Suprapubic skin (tissue), 4 donors: Measurements from ENCODE around the gene KLHL30. TPM values are rescaled to one million over a fixed set of nuclear protein-coding genes. Genes with fewer than 3 reads are reported as not detected.

Experiments used
- DNase-seq, 2 donors: peaks; one replicate each; pipeline ENCODE4 v3.0.0-alpha.2; 2019; ENCODE audit warnings: low spot score in 2 of 2
- H3K27ac ChIP-seq: fragments of 200-600 bp; sonication (generic); one replicate; pipeline ENCODE4 v1.5.1; 2019
- H3K27me3 ChIP-seq: fragments of 200-600 bp; sonication (generic); one replicate; pipeline ENCODE4 v1.5.1; 2019
- H3K36me3 ChIP-seq: fragments of 200-600 bp; sonication (generic); one replicate; pipeline ENCODE4 v1.5.1; 2019
- H3K4me1 ChIP-seq: fragments of 200-600 bp; sonication (generic); one replicate; pipeline ENCODE4 v1.5.1; 2019
- H3K4me3 ChIP-seq: fragments of 200-600 bp; sonication (generic); one replicate; pipeline ENCODE4 v1.5.1; 2019; ENCODE audit warnings: mild to moderate bottlenecking
- H3K9me3 ChIP-seq: fragments of 200-600 bp; sonication (generic); one replicate; pipeline ENCODE4 v1.5.1; 2019
- EP300 ChIP-seq: sonication (generic); formaldehyde crosslinking; IDR thresholded peaks from one replicate; pipeline ENCODE4 v1.6.1; 2017; ENCODE audit warnings: antibody characterized with exemption
- POLR2A ChIP-seq, 2 donors: fragments of 450-650 bp; IDR thresholded peaks; one replicate each; pipeline ENCODE4 v1.6.1; 2017; ENCODE audit warnings: antibody characterized with exemption in 2 of 2, mild to moderate bottlenecking in 2 of 2, moderate library complexity in 2 of 2
- POLR2AphosphoS5 ChIP-seq, 3 donors: sonication (generic); formaldehyde crosslinking; IDR thresholded peaks; one replicate each; pipeline ENCODE4 v1.6.1; 2017; ENCODE audit warnings: antibody characterized with exemption in 3 of 3
- WGBS: methylation state at CpG from one replicate; pipeline ENCODE4 v1.1.5; 2018; 5-methylcytosine and 5-hydroxymethylcytosine counted together
- total RNA-seq, 4 donors: library from RNA; depleted of rRNA; stranded (reverse); fragments of >200 nt; gene quantifications; one replicate each; pipeline ENCODE4 v1.1.0, GENCODE V29; 2016
- TF ChIP-seq, protein P1 (sequence below), 2 donors: fragments of 200-600 bp in 1 of 2; fragments of 450-650 bp in 1 of 2; sonication (generic) in 1 of 2; IDR thresholded peaks; one replicate each; pipeline ENCODE4 v1.5.1; 2016 to 2019; ENCODE audit warnings: antibody characterized with exemption in 2 of 2, mild to moderate bottlenecking in 1 of 2, moderate library complexity in 1 of 2

Gene KLHL30
- total RNA-seq, 4 donors from 2014 or later, result 0.13 to 0.23 TPM; not detected in 2

DNA sequence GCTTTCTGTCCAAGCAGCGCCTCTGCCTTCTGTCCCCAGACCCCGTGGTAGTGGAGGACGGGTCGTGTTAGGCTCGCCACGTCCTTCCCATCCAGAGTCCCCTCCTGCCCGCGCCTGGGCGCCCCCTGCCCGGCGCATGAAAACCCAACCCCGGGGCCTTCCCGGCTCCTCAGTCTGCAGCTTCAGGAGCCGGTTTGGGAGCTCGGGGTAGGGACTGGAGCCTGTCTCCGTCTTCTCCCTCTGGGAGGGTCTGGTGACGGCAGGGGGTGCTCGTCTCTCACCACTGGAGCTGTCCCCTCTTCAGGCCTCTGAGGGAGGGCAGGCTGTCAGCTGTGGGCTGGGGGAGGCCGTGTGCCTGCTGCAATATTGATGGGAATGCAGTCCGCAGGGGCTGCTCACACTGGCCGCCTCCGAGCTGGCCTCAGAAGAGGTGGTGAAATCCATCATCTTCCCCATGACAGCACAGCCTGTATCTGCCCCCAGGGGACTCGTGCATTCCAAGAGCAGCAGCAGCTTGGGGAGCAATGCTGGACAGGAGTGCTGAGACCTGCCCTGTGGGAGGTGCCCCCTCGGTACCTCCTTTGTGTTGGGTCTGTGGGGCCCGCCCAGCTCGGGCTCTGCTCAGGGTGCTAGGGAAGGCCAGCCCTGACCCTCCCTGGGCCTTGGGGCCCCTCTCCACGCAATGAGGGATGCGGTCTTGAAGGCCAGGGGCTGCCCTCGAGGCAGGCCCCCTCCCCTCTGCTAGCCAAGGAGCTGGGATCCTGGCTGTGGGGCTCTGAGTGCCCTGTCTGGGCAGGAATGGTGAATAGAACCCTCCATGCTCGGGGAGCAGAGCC lies 17.8 kb upstream of the KLHL30 start:
- Histone ChIP-seq H3K9me3 (no peaks in the 10 kb centered on the region), H3K27me3 (peaks cover 39% of the 10 kb centered on the region), H3K36me3 (no peaks in the 10 kb centered on the region), H3K27ac (no peak overlapping the region), H3K4me3 (no peak overlapping the region), H3K4me1 (no peaks in the 10 kb centered on the region)
- WGBS, result 14% methylated on average over 12 of the region's 30 CpGs
- no peak for TF ChIP-seq POLR2A (IDR thresholded peaks at IDR 0.05)
- no peak for TF ChIP-seq POLR2AphosphoS5 (IDR thresholded peaks at IDR 0.05)
- TF ChIP-seq EP300, result no peak
- TF ChIP-seq, protein P1, sequence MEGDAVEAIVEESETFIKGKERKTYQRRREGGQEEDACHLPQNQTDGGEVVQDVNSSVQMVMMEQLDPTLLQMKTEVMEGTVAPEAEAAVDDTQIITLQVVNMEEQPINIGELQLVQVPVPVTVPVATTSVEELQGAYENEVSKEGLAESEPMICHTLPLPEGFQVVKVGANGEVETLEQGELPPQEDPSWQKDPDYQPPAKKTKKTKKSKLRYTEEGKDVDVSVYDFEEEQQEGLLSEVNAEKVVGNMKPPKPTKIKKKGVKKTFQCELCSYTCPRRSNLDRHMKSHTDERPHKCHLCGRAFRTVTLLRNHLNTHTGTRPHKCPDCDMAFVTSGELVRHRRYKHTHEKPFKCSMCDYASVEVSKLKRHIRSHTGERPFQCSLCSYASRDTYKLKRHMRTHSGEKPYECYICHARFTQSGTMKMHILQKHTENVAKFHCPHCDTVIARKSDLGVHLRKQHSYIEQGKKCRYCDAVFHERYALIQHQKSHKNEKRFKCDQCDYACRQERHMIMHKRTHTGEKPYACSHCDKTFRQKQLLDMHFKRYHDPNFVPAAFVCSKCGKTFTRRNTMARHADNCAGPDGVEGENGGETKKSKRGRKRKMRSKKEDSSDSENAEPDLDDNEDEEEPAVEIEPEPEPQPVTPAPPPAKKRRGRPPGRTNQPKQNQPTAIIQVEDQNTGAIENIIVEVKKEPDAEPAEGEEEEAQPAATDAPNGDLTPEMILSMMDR (IDR thresholded peaks at IDR 0.05), result no peak
- DNase-seq, result no peak

DNA sequence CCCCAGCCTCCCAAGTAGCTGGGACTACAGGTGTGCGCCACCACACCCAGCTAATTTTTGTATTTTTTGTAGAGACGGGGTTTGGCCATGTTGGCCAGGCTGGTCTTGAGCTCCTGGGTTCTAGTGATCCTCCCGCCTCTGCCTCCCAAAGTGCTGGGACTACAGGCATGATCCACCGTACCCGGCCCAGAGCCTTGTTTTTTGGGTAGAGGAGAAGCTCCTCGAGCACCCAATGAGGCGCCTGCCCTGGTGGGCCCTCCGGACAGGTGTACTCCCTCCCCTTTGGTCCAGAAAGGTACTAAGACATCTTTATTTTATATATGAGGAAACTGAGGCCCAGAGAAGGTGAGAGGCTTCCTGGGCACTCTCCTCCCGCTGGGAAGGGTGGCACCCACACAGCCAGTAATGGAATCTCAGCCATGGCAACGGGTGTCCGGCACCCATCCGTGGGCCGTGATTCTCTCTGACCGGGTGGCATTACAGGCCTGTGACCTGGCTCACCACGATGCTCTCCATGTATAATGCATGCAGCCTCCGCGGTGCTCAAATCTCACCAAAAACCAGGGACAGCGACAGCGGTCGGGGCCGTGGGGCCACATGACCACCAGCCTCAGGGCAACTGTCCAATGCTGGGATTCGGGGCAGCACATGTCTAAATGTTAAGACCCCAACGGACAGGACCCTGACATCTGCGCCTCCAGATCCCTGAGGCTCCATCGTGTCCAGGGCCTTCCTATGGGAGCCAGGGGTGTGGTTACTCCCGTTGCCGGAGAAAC lies 16.8 kb upstream of the KLHL30 start:
- TF ChIP-seq EP300 (no peak), POLR2A (IDR thresholded peaks at IDR 0.05) (no peak), POLR2AphosphoS5 (IDR thresholded peaks at IDR 0.05) (no peak)
- TF ChIP-seq, protein P1 (IDR thresholded peaks at IDR 0.05), result no peak
- Histone ChIP-seq H3K9me3 (no peaks in the 10 kb centered on the region), H3K36me3 (no peaks in the 10 kb centered on the region), H3K4me3 (no peak overlapping the region), H3K27ac (no peak overlapping the region), H3K27me3 (peaks cover 35% of the 10 kb centered on the region), H3K4me1 (no peaks in the 10 kb centered on the region)
- WGBS, result 100% methylated on average over 4 of the region's 27 CpGs
- no peak for DNase-seq

DNA sequence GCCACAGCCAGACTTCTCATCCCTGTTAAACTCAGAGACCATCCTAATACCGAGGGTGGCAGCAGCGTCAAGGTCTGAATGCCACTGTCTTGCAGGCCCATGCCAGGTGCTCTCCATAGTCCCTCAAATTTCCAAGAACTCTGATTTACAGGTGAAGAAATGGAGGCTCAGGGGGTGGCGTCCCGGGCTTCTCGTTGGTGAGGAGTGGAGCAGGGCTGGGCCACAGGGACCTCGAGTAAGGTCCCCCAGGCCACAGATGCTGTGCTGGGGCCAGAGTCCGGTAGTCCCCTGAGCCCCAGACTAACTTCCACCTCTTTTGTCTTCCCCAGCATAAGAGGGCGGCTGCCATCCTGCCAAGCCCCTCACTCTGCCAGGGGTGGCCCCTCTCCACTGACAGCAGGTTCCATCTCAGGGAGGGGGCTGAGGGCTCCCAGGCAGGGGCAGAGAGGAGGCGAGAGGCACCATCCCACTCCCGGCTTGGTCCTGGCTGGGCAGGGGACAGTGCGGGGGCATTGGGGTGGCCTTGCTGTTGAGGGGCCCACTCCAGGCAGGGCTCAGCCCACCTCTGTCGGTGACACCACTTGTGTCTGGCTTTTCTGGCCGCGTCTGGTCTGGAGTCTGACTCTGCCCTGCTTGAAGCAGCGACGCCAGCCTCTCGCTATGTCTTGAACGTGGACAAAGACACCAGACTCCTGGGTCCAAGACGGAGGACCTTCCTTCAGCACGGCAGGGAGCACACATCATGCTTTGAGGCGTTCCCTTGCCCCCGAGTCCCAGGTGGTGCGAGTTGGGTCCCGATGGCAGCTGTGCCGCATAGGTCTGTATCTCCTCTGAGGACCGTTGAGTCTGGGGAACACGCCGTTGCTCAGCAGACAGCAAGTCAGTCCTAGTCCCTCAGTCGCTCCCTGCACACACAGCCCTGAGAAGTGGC lies 15.9 kb upstream of the KLHL30 start:
- Histone ChIP-seq H3K4me3 (no peak overlapping the region), H3K36me3 (no peaks in the 10 kb centered on the region), H3K27me3 (peaks cover 27% of the 10 kb centered on the region), H3K4me1 (peaks cover 6% of the 10 kb centered on the region), H3K9me3 (no peaks in the 10 kb centered on the region), H3K27ac (no peak overlapping the region)
- DNase-seq, result no peak
- no CpG with 5 or more reads among the region's 29 CpGs for whole genome bisulfite sequencing
- TF ChIP-seq POLR2AphosphoS5 (IDR thresholded peaks at IDR 0.05), result no peak
- no peak for TF ChIP-seq POLR2A (IDR thresholded peaks at IDR 0.05)
- TF ChIP-seq, protein P1 (IDR thresholded peaks at IDR 0.05), result no peak
- TF ChIP-seq EP300, result no peak

DNA sequence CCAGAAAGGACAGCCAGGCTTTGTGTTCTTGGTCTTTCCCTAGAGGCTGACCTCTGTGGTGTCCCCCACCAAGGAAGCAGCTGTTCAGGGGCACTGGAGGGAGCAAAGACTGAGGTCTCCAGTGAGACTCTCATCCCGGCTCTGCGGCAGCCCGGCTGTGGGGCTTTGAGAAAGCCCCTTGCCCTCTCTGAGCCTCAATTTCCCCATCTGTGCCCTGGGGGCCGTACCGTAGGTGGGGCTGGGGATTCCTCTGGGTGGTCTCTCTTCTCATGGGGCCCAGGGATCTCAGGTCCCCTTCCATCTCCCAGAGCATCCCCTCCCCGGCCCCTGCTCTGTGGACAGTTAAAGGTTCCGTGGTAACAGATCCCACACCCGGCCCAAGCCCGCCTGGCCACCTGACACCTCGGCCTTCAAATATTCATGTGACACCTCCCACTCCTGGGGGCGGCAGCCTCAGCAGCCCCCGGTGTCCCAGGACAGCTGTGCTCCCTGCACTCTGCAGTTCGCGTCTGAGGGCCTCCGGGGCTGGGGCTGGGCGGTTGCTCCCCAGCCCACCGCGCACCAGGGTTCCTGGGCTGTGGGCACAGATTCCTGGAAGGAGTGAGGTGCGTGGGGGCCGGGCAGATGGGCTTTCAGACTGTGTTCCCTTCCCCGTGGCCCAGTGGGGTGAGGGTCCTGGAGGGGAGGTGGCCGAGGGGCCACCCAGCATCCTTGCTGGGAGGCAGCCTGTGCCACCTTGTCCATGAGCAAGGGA lies 15.1 kb upstream of the KLHL30 start:
- WGBS, result 76% methylated on average over 7 of the region's 22 CpGs
- H3K4me3 ChIP-seq, result no peak overlapping the region
- H3K9me3 ChIP-seq, result no peaks in the 10 kb centered on the region

More for the DNA sequence above, 15.1 kb upstream of the KLHL30 start:
- H3K4me1 ChIP-seq, result peaks cover 7% of the 10 kb centered on the region
- H3K36me3 ChIP-seq, result no peaks in the 10 kb centered on the region
- DNase-seq, result no peak
- peaks cover 33% of the 10 kb centered on the region for H3K27me3 ChIP-seq
- H3K27ac ChIP-seq, result no peak overlapping the region
- no peak for TF ChIP-seq POLR2A (IDR thresholded peaks at IDR 0.05)
- TF ChIP-seq POLR2AphosphoS5 (IDR thresholded peaks at IDR 0.05), result no peak
- TF ChIP-seq, protein P1 (IDR thresholded peaks at IDR 0.05), result no peak
- no peak for TF ChIP-seq EP300
